NCI-H510A (cell line): ENCODE data around the gene CD9.

ENCODE experiments used
- DNase-seq: peaks from one replicate; lab custom pipeline; 2025; lab: John Stamatoyannopoulos, UW

The CD9 gene

GRCh38 chr12:6275928-6276887 is 76.0 kb downstream of the CD9 start:
- DNase-seq: no peak

- no peak for DNase-seq
These were observed 76.9 kb downstream of the CD9 start for GRCh38 chr12:6276956-6277620.

- DNase-seq: no peak
These were observed 77.8 kb downstream of the CD9 start for GRCh38 chr12:6277982-6278438.

- peak; percentile 53 for DNase-seq
These were observed 78.4 kb downstream of the CD9 start for GRCh38 chr12:6278439-6279255.

- DNase-seq: no peak
These were observed 79.0 kb downstream of the CD9 start for GRCh38 chr12:6279256-6279628.

- DNase-seq: no peak
These were observed 79.4 kb downstream of the CD9 start for GRCh38 chr12:6279631-6280030.

- no peak for DNase-seq
These were observed 79.9 kb downstream of the CD9 start for GRCh38 chr12:6280053-6280469.

- no peak for DNase-seq
These were observed 80.5 kb downstream of the CD9 start for GRCh38 chr12:6280672-6281071.

- DNase-seq: no peak
These were observed 81.0 kb downstream of the CD9 start for GRCh38 chr12:6281081-6281809.

GRCh38 chr12:6282453-6282840 is 82.2 kb downstream of the CD9 start:
- no peak for DNase-seq

- DNase-seq: no peak
These were observed 84.1 kb downstream of the CD9 start for GRCh38 chr12:6284273-6284672.

- DNase-seq: no peak
These were observed 84.9 kb downstream of the CD9 start for GRCh38 chr12:6285063-6285477.

GRCh38 chr12:6285532-6286306 is 85.5 kb downstream of the CD9 start:
- DNase-seq: no peak
